Astrocyte of the spinal cord (primary cell): ENCODE results near the gene LHPP.
"Not testable (repeated sequence)": the region's sequence is repeated elsewhere in the genome, so short reads cannot be mapped to it uniquely, and the experiment has no call there.

ENCODE experiments used
- DNase-seq: peaks from one replicate; pipeline ENCODE4 v3.0.0; 2011; ENCODE audit warnings: low read depth, low spot score
- H3K4me3 ChIP-seq: 2 replicates; pipeline ENCODE4 v1.5.1; 2011; ENCODE audit warnings: low read depth, mild to moderate bottlenecking, low read length, moderate library complexity
- CTCF ChIP-seq: IDR thresholded peaks from 2 replicates; pipeline ENCODE4 v1.5.1; 2012; ENCODE audit warnings: low read depth, mild to moderate bottlenecking, low read length, inconsistent platforms
- in situ Hi-C: cut with HindIII; loops from 2 replicates; pipeline ENCODE4 v1.10.0; 2017; ENCODE audit warnings: low sequenced_read_pairs

The LHPP gene

GRCh38 chr10:124607693-124608092 lies 146.1 kb downstream of the LHPP start:
- H3K4me3 ChIP-seq = no peak overlapping the region
- in situ Hi-C loops = no loop called here
- DNase-seq = no peak
- no peak for TF ChIP-seq CTCF

- in situ Hi-C loops = no loop called here
- no peak for DNase-seq
- TF ChIP-seq CTCF = no peak
- H3K4me3 ChIP-seq = no peak overlapping the region
These were observed 146.6 kb downstream of the LHPP start for GRCh38 chr10:124608093-124608721.

GRCh38 chr10:124609698-124610097 lies 148.1 kb downstream of the LHPP start:
- no peak for TF ChIP-seq CTCF
- no peak overlapping the region for H3K4me3 ChIP-seq
- in situ Hi-C loops = no loop called here
- no peak for DNase-seq

GRCh38 chr10:124610186-124610585 lies 148.6 kb downstream of the LHPP start:
- in situ Hi-C loops, H3K4me3 ChIP-seq, DNase-seq: not testable (repeated sequence)

GRCh38 chr10:124610851-124611250 lies 149.2 kb downstream of the LHPP start:
- H3K4me3 ChIP-seq, in situ Hi-C loops, DNase-seq: not testable (repeated sequence)

GRCh38 chr10:124611738-124612137 lies 150.1 kb downstream of the LHPP start:
- no peak for TF ChIP-seq CTCF
- no peak for DNase-seq
- no peak overlapping the region for H3K4me3 ChIP-seq
- in situ Hi-C loops = no loop called here

- DNase-seq = no peak
- no peak overlapping the region for H3K4me3 ChIP-seq
- in situ Hi-C loops = no loop called here
- no peak for TF ChIP-seq CTCF
These were observed 151.2 kb downstream of the LHPP start for GRCh38 chr10:124612611-124613498.
